Lung microvascular endothelial cell (primary cell): Measurements from ENCODE around the gene ANKRD44. TPM values are rescaled to one million over a fixed set of nuclear protein-coding genes. Genes with fewer than 3 reads are reported as not detected.
A peak's percentile ranks its signal among the peaks of the same experiment; 100 is the strongest.

ENCODE experiments used
- DNase-seq, 2 donors: peaks; one replicate each; pipeline versions ENCODE4 v3.0.0 to v3.0.0-alpha.2; 2010; ENCODE audit warnings: low read depth in 2 of 2
- total RNA-seq: library from RNA; depleted of rRNA; stranded (reverse); fragments of >200 nt; gene quantifications from 2 replicates; pipeline ENCODE4 v1.2.1, GENCODE V29; 2014

The ANKRD44 gene
- total RNA-seq, 1 donor from 2014 or later = 1.6 TPM

DNA sequence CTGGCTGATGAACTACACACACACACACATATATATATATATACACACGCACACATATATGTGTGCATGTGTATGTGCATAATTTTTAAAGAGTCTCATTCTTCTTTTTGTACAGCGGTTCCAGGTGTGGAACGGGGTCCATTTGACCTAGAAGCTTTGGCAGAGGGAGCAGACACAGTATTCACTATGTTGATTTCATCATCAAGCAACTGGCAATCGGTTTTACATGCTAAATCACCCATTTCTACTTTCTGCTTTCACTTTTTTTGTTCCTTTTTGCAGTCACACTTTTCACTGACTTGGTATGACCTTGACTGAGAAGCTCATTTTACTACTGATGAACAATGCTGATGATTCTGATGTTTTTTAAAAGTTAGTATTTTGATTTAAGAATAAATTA lies 321.1 kb downstream of the ANKRD44 start:
- DNase-seq = no peak

DNA sequence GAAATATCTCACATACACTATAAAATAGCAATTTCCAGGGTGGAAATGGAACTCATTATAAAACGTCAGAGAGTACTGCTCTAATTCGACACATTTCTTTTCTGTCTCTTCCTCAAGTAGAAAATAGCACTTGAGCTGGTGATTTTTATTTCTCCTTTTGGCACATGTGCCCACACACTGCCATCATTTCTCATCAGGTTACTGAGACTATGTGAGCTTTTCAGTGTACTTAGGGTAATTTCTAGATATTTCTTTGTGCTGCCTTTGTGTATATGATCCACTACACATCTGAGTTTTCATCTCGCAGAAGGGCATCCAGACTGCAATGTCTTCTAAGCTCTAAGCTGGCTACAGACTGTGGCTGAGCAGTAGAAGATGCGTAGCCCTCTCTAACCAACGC lies 321.9 kb downstream of the ANKRD44 start:
- DNase-seq = no peak

DNA sequence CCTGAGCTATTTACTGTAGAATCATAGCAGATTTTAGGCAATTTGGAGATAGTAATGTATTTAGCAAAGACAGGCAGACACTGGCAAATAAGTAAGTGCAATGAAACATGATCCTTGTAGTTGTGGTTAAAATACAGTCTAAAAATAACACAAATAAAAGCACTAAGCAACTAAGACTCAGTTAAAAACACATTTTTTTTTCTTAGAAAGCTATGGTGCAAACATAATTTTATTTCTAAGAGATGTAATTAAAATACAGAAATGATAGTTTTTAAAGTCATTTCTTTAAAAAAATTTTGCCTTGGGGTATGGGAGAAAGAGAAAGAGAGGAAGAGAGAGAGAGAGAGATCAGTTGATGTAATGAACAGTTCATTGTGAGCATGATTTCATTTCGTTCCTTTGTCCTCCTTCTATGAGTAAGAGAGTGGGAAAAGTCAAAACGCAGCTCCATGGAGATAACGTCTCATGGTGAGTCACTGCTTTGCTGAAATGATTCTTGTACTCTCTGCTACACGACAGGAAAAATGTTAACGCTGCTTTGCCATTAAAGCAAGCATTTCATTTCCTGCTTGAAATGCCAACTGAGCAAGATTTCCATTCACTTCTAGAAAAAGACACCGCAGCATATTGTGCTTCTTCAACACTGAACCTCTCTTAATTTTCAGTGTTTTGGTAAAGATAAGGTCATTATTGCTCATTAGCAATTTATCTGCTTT lies 322.8 kb downstream of the ANKRD44 start:
- DNase-seq = peak; percentile 85 to 98

DNA sequence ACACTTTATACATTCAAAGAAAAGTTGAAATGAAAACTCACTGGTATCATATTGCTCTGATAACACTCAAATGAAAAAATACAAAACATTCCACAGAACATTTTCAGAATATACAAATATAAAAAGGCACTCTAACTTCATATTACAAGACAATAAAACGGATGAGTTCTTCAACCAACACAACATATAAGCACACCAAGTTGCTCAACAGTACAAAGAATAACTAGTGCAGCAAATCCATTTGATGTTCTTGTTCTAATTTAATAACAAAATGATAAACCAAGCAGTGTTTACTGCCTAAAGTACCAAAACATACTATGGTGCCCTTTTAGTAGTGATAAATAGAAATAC lies 323.3 kb downstream of the ANKRD44 start:
- no peak for DNase-seq

DNA sequence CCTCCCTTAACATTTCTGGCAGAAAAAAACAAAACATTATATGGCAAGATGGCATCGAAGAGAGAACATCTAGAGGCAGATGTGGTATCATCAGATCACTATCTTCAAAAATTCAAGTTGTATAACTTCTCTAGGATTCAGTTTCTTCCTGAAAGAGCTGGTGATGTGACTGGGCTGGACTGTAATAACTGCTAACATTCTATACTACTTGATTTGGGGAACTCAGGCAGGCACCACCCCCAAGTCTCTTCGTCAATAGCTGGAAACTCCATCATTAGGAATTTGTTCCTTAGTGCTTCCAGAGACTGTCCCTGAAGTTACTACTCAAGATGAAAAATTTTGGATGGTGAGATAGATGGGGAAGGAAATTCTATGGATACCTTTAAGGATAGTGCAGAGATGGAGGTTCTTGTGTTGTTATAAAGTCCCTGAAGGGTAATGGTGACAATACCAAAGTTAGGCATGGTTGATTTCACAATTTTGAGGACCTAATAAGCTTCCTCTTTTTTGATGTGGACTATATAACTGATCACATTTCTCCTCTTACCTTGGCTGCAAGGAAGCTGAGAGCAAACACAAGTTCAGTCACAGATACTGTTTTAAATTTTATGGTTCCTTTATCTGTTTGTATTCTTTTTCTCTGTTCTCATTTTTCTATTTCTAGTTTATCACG lies 324.9 kb downstream of the ANKRD44 start:
- no peak for DNase-seq

DNA sequence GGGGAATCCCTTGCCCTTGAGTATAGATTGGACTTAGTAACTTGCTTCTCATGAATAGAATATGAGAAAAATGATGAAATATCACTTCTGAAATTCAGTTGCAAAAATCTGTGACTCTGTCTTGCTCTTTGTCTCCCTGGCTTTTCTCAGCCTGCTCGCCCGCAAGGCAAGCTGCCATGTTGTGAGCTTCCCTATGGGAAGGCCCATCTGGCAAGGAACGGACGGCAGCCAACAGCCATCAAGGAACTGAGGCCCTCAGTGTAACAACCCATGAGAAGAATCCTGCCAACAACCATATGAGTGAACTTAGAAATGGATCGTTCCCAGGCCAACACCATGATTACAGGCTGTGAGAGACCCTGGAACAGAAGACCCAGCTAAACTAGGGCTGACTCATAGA lies 325.7 kb downstream of the ANKRD44 start:
- DNase-seq = no peak

DNA sequence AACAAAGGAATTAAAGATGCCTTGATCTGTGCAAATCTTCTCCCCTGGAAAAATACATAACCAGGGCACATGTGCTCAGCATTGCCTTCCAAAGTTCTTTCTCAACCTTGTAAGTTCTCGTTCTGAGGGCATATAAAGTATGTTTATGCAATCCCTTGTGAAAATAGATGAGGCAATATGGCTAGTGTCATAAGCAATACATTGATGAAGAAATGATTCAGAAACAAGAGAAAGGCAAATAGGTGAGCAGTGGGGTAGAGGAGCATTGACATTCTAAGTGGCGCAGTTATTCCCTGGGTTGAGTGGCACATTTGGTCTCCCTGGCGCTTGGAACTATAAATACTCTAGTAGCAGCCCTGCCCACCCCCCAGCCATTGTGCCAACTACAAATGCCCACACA lies 326.6 kb downstream of the ANKRD44 start:
- no peak for DNase-seq

DNA sequence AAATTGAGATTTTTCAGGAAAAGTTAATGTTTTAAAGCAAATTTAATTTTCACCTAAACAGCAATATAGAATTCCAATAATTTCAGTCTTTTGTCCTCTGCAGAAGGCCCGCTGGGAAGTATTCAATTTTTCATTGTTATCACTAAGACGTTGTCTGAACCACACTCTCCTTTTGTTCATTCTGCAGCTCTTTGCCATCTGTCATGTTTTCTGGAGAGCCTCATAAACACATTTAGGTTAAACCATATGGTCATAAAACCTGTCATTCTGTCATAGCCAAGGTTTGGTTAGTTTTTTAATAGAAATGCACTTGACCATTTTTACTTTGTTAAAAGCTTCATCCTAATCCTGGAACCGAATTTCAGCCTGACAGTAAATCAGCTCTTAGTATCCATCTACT lies 330.1 kb downstream of the ANKRD44 start:
- DNase-seq = no peak

DNA sequence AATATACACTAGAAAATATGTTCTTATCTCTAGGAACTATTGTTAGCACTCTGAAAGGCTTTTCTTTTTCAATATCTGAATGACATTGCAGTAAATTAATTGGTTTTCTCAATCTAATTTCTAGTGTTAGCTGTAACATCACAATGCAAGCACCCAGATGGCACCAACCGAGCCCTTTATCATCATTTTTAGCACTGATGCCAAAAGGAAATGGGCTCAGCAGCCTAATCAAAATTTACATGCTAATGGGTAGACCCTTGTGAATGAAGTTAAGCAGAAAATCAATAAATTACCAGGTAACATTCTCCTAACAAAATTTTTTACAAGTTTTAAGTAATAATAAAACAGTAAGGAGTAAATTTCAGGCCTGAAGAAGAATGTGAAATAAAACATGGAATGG lies 330.6 kb downstream of the ANKRD44 start:
- no peak for DNase-seq

DNA sequence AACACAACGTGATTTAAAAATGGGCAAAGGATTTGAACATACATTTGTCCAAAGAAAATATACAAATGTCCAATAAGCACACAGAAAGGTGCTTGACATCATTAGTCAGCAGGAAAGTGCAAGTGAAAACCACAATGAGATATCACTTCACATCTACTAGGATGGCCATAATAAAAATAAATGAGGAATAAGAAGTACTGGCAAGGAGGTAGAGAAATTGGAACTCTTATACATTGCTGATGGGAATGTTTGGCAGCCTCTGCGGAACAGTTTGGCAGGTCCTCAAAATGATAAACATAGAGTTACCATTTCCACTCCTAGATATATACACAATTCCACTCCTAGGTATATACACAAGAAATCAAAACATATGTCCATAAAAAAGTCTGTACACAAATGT lies 333.1 kb downstream of the ANKRD44 start:
- DNase-seq = peak in 1 of 2 donors; percentile 22

DNA sequence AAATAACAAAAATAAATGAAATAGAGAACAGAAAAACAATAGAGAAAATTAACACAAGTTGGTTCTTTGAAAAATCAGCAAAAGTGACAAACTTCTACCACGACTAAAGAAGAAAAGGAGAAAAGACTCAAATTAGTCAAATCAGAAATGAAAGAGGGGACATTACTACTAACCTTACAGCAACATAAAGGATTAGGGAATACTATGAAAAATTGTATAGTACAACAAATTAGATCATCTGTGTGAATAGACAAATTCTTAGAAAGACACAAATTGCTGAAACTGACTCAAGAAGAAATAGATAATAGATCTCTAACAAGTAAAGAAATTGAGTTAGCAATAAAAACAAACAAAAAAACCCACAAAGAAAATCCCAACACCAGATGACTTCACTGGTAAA lies 335.6 kb downstream of the ANKRD44 start:
- DNase-seq = no peak

DNA sequence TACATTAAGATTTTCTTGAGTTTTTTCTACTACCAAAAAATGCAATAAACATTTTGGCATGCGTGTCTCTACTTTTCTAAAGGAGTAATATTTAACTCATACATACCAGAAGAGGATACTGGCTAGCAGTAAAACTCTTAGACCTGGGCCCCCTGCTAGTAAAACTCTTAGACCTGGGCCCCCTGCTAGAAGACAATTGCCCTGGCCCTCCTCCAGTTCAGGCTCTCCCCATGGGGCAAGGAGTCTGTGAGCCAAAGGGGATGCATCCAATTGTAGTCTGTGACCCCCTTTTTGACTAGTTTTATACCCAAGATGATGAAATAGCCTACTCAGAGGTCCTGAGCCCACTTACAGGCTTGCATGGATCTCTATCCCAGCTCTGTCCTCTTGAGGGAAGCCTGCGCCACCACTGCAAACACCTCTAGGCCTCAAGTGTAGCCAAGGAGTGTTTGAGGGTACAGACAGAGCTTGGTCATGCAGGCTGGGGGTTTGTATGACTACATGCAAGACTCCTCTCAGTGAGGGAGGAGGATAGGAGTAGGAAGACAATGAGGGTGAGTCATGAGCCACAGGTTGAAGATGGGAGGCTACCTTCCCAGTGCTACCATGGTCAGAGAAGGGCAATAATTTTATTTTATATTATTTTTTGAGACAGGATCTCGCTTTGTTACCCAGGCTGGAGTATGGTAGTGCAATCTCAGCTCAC lies 338.9 kb downstream of the ANKRD44 start:
- no peak for DNase-seq

DNA sequence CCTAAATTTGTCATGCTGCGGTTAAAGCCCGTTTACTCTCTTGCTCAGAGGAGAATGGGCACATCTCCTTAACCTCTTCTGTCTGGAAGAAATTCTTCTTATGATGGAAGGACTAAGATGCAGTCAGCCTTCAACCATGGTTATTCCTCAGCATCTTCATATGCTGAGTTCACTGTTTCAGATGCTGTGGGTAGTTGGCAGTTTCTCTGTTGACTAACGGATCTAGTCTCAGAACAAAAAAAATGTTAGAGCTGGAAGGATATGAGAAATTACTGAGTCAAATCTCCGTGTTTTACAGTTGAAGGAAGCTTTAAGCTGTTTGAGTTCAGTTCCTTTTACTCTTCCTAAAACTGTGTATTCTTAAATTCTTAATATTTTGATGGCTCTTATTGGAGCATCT lies 340.5 kb downstream of the ANKRD44 start:
- peak in 1 of 2 donors; percentile 56 for DNase-seq

DNA sequence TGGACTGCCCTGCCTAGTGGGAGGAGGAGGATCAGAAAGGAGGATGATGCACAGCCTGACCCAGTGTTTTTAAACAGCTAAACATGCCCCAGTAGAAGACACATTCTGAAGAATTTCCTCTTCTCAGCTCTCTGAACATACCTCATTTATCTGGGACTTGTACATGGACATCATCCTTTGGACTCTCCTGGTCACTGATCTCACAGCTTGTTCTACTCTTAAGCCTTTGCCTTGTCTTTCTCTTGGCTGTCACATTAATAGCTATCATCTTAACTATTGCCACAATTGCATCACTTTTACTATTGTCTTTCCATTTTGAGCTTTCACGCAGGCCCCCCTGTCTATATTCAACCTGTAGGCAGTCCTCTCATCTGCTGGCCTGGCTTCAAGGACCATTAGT lies 342.1 kb downstream of the ANKRD44 start:
- DNase-seq = no peak

DNA sequence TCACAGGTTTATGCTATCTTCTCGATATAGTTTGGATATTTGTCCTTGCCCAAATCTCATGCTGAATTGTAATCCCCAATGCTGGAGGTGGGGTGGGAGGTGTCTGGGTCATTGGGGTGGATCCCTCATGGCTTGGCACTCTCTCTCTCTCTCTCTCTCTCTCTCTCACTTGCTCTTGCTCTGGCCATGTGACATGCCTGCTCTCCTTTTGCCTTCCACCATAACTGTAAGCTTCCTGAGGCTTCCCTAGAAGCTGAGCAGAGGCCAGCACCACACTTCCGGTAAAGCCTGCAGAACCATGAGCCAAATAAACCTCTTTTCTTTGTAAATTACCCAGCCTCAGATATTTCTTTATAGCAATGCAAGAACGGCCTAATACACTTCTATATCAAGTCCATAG lies 342.8 kb downstream of the ANKRD44 start:
- no peak for DNase-seq

DNA sequence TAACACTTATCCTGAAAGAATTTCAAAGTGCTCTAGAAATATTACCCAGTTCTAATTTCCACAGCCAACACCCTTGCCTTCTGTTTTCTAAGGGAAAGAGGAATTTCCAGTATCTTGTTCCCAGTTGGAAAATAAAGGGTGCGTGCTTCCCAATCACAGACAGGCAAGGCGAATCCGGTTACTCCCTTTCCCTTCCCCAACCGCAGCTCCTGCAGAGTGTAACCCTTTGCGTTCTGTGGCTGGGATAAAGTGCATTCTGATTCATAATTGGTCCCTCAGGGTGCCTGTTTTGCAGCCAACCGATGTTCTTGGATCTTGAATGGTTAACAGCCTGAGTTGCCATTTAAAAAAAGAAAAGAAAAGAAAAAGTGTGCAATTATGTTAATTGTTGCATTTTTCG lies 343.5 kb downstream of the ANKRD44 start:
- peak; percentile 62 to 71 for DNase-seq

DNA sequence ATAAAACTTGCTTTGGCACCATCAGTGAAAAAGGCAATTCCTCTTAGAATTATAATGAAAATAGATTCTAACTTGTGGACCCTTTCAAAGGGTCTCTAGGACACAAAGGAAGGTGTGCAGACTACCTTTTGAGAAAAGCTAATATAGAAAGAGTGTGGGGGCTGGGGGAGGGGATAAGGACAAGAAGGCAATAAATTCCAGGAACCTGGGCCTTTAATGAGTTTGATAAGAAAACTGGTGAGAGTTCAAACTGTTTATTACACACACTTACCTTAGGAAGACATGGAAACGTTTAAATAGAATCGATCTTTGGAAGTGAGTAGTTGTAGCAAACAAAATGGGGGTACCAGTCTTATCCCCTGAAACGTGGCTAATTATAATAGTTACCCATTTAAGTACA lies 344.5 kb downstream of the ANKRD44 start:
- DNase-seq = no peak

DNA sequence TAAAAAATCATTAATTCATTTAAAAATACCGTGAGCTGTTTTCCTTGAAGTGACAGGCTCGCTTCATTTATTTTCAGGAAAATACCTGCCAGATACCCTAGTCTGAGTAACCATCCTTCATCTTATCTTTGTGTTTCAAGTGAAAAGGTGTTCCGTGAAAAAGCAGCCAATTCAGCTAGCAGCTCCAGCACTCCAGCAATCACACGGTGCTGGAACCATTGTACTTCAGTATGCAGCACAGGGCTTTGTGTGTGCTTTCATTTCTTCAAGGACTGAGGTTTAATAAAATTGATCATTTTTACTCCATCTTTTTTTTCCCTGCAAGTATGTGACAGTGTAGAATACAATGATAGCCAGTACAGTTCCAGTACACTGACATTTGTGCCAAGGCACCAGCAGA lies 344.9 kb downstream of the ANKRD44 start:
- DNase-seq = no peak

DNA sequence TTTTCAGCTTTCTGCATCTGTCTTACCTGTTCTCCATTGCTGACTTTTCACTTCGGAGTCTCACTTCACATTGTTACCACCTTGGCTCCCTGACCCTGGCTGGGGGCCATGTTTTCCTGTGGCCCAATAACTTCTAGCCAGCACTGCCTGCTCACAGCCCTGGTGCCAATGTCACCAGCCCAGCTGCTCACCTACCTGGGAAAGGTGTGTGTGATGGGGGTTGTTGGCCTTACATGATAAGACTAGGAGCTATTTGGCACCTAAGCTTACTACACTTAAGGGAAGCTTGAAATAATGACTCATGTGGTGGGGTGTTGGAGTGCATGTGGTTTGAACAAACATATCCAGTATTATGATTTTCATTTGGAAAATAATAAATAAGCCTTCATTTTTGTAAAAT lies 346.6 kb downstream of the ANKRD44 start:
- DNase-seq = no peak

DNA sequence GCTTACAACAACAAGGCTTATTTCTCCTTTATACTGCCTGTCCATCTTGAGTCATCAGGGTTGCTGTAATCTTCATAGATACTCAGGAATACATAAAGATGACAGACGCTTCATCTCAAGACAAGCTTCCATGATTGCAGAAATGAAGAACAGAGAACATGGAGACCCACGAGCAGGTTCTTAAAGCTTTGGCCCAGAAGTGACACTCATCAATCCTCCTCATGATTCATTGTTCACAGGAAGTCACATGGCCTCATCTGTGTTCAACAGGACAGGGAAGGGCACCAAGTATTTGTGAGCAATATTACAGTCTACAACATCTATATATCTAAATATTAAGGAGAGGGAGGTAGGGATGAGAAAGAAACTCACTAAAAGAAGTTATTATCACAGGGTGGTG lies 347.5 kb downstream of the ANKRD44 start:
- DNase-seq = peak; percentile 10 to 76

DNA sequence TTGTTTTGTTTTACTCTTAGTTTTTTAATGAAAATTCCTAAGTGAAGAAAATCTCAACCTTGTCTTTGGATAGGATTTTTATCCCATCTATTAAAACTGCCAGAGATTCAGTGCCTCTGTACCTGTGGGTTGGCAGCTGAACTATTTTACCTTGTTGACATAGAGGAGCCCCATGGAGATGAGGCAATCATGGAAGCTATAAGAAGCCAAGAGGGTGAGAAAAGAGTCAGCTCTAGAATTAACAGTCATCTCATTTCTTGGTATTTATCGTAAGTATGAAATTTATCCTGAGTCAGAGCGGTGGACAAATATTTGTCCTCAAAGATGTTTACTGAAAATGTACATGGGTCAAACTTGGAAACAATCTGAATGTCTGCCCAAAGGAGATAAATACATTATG lies 348.3 kb downstream of the ANKRD44 start:
- DNase-seq = no peak

DNA sequence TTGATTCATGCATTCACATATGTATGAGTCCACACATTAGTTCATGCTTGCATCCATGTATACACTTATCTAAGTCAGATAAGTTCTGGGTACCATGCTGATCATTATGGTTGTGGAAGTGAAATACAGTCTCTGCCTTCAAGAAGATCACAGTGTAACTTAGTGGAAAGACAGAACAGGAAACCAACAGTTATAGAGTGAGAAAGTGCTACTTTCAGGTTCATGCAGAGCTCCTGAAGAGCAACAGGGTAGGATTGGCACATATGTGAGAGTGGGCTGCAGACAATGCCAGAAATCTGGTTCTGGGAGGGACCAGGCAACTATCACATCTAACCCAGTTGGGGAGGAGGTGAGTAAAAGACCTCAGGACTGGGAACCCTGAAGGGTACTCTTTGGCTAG lies 348.7 kb downstream of the ANKRD44 start:
- DNase-seq = no peak
